ENCODE results near the gene DNAH17. TPM values are rescaled to one million over a fixed set of nuclear protein-coding genes. Genes with fewer than 3 reads are reported as not detected.
A peak's percentile ranks its signal among the peaks of the same experiment; 100 is the strongest.

DNAH17 gene
- total RNA-seq, 1 experiment from 2014 or later: 0.02 TPM

- no peak for DNase-seq (ENCODE audit: low spot score)
Measured at GRCh38 chr17:78547035-78547434, 30.2 kb downstream of the DNAH17 start.

DNA sequence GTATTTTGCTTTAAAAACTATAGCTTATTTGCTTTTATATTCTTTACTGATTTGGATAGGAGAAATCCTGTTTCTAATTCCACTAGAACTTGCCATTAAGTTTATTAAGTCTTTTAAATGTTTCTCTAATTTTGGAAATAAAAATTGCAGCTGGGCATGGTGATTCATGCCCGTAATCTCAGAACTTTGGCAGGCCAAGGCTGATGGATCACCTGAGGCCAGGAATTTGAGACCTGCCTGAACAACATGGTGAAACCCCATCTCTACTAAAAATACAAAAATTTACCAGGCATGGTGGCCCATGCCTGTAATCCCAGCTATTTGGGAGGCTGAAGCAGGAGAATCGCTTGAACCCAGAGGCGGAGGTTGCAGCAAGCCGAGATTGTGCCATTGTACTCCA is 30.7 kb downstream of the DNAH17 start:
- DNase-seq (ENCODE audit: low spot score): no peak

GRCh38 chr17:78544881-78545755 is 32.1 kb downstream of the DNAH17 start:
- DNase-seq (ENCODE audit: low spot score): no peak

DNA sequence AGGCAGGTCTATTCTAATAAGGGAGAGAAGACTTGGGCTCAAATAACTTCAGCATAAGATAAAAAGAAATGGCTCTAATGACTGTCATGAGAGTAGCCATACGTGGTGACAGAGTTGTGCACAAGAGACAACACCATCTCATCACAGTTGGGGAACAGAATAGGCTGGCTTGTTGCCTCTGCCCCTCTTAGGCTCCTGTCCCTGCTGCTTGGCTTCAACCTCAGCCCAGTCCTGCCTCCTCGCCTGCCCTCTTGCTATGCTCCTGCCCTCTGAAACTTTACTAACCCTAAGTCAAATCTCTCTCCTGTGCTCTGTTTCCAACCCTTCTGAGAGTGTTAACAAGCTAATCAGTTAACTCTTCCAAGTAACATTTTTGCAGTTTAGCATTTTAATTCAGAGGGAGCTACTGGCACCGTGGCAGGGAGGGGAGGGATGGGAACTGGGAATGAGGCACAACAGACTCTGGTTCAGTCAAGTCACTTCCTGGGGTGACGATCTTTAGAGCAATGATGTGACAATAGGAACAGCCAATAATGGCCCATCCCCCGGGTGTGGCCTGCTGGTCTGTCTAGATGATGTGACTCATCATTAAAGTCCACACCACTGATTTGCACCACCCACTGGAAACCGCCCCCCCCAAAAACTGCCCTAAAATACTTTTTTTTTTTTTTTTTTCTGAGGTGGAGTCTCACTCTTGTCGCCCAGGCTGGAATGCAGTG is 35.5 kb downstream of the DNAH17 start:
- peak; percentile 53 for DNase-seq (ENCODE audit: low spot score)

DNA sequence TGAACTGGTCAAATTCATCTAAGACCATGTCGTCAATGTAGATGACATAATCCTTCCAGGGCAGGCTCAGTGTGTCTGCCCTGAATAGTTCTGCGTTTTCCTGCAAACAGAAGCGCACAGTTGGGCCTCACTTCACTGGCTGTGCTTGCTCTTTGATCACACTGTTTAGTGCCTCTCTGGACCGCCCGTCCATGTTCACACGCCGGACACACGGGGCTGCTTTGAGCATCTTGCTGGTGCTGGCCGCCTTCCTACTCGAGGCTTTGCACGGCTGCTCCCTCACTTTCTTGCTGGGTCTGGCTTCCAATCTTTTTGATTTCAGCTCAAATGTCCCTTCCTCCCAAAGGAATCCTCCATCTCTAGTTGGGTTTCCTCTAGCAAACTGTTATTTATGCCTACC is 37.4 kb downstream of the DNAH17 start:
- no peak for DNase-seq (ENCODE audit: low spot score)

GRCh38 chr17:78538033-78538776 is 39.0 kb downstream of the DNAH17 start:
- no peak for DNase-seq (ENCODE audit: low spot score)

- DNase-seq (ENCODE audit: low spot score): no peak
Measured at GRCh38 chr17:78537217-78537860, 39.9 kb downstream of the DNAH17 start.

DNA sequence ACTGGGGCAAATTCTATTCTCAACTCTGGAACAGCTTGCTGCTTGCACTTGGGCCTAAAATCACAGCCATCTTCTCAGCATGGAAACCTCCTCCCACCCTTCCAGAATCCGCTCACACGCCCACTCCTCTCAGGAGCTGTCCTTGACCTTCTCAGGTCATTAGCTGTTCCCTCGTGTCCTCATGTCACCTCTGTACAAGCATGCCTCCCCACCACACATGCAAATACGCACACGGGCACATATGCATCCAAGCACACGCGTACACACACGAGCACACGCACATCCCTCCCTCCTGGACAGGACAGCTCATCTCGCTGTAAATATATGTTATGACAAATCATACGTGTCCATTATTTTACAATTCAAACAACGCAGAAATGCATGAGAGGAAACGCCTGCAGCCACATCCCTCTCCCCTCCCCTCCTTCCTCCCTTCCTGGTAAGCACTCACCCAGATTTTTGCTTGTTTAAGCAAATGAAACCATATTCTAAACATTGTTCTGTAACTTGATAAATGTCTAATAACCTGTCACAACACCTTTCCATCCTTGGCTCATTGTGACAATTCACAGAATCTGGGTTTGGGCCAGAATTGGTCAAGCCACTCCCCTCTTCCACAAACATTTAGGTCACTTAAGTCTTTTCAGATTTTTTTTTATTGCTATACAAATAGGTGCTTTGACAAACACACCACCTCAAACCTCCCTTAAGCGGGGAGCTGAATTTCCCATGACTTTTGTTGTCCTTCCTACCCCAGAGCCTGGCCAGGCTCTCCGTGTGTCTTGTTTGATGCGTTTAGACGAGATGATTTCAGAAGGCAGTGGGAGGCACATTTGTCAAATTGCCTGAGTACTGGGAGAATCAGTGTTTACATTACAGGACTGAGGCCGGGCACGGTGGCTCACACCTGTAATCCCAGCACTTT is 41.7 kb downstream of the DNAH17 start:
- no peak for DNase-seq (ENCODE audit: low spot score)

DNA sequence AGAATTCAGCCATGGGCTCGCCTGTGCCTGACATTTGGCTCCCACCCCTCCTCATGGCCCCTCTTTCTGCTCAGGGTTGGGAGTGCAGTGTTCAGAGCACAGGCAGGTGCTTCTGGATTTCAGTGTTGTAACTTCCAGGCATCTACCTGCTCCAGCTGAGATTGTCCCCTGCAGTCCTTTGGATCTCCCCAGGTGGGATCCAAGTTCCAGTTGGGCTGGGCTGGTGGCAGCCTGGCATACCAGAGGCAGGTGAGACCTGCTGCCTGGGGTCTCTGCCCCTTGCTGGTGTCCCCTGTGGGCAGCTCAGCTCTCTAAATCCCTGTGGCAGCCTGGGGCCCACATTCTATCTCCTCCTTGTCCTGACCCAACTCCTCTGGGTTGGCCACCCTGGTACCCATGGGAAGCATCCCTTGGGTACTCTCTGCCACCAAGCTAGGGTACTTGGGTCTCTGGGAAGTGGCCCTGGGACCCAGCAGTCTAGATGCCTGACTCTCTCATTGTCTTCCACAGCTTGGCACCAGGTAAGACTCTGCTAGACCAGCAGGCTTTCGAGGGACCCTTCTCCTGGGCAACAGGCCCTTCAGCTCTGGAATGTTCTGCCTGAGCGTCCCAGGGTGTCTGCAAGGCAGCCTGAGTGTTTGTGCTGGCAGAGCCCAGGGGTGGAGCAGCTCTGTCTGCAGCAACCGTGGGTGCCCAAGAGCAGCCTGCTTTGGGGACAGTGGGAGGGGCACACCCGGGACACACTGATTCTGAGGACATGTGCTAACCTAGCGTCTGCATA is 42.5 kb downstream of the DNAH17 start:
- DNase-seq (ENCODE audit: low spot score): no peak

GRCh38 chr17:78532922-78533640 is 44.1 kb downstream of the DNAH17 start:
- DNase-seq (ENCODE audit: low spot score): peak; percentile 64

DNA sequence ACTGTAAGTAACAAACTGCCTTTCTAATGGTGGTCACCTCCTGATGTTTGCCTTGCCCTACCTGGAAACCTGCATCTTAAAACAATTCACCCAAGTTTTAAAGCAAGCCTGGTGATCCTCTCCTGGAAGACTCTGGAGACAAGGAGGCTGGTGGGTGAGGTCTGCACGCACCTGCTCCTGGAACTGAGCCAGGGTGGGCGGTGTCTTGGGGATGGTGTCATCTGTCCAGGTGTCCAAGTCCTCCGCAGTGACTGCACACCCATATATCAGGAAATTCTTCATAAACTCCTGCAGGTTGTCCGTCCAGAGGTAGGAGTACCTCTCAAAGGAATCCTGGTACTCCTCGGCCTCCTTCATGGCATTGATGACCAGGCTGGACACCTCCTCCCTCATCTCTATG is 44.9 kb downstream of the DNAH17 start:
- no peak for DNase-seq (ENCODE audit: low spot score)

DNA sequence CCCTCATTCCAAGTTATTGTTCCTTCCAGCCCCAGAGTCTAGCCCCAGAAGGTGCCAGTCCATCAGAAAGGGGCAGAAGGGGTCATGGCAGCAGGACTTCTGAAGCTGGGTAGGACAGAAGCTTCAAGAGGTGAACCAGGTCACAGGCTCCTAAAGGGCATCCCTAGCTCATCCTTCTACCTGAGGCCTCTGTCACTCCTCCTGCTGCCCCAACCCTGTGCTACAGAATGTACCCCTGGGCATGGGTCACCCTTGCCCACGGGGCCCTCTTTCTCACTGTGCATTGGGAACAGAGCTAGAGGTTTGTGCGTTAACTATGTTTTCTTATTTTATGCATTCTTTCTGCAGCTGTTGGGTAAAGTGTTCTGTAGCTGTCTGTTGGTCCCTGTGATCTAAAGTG is 46.5 kb downstream of the DNAH17 start:
- DNase-seq (ENCODE audit: low spot score): no peak

GRCh38 chr17:78529871-78530670 is 47.1 kb downstream of the DNAH17 start:
- DNase-seq (ENCODE audit: low spot score): no peak

DNA sequence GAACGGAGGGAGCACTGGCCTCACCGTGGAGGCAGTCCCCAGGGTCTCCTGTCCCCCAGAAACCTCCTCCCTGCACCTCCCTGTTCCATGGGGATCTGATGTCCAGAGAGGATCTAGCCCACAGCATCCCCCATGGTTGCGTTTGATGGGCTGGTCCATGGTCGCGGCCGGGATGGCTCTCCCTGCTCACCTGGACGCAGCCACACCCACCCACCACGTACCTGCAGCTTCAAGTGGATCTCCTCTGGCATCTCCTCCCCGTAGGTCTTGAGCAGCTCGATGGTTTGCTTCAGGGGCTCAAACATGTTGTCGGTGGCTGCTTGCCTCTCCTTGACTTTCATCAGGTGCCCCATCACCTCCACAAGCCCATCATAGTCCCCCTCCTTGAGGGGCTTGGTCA is 47.9 kb downstream of the DNAH17 start:
- DNase-seq (ENCODE audit: low spot score): no peak

GRCh38 chr17:78528541-78528940 is 48.7 kb downstream of the DNAH17 start:
- DNase-seq (ENCODE audit: low spot score): no peak

- DNase-seq (ENCODE audit: low spot score): no peak
Measured at GRCh38 chr17:78527345-78527744, 49.9 kb downstream of the DNAH17 start.

DNA sequence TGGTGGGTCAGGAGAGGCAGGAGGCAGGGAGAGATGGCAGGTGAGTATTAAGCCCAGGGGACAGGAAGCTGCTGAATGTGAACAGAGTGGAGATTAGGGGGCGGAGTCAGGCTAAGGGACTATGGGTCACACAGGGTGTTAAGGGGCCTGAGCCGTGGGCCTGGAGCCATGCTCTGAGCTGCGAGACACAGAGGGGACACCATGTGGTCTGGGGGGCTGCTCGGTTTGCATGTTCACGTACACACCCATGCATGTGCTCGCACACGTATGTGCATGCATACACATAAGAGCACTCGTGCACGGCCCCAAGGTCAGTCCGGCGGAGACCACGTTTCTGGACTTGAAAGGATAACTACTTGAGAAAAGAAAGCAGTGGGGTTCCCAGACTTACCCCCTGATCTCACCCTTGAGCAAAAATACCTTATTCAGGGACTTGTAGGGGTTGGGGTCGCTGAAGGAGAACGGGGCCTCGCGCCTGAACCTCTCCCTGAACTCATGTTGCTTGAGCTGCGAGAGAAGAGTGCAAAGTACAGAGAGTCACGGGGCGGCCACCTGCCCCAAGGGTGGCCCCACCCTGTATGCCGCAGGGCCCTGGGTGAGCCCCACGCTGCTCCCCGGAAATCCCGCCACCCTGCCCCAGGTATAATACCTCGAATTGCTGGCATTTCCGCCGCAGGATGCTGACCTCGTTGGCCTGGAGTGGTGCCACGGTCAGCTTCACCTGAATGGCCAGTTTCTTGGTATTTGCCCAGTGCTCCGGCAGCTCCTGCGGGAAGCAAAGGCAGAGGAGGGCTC is 50.8 kb downstream of the DNAH17 start:
- no peak for DNase-seq (ENCODE audit: low spot score)
